HL-60 (cell line): Measurements from ENCODE around the gene PACSIN1.

Experiments used
- DNase-seq, 2 experiments: peaks; one replicate each; pipeline ENCODE4 v3.0.0-alpha.2; 2010 to 2020; ENCODE audit warnings: low read depth in 1 of 2, low spot score in 1 of 2
- H3K27ac ChIP-seq: fragments of 250-450 bp; sonication (Bioruptor Pico); replicated peaks from 2 replicates; pipeline ENCODE4 v1.5.1; 2020; ENCODE audit warnings: mild to moderate bottlenecking, moderate library complexity
- H3K27me3 ChIP-seq: fragments of 250-450 bp; sonication (Bioruptor Pico); 2 replicates; pipeline ENCODE4 v1.5.1; 2021; ENCODE audit warnings: mild to moderate bottlenecking, moderate library complexity; ENCODE audit not compliant: insufficient read depth, poor library complexity, severe bottlenecking
- H3K4me3 ChIP-seq: replicated peaks from 2 replicates; pipeline ENCODE4 v1.5.1; 2011; ENCODE audit warnings: mild to moderate bottlenecking, control low read depth, low read length; ENCODE audit not compliant: insufficient read depth
- GABPA ChIP-seq: IDR thresholded peaks from 2 replicates; pipeline ENCODE4 v1.6.1; 2012; ENCODE audit warnings: low read depth
- POLR2AphosphoS5 ChIP-seq: IDR thresholded peaks from 2 replicates; pipeline ENCODE4 v1.6.1; 2012; ENCODE audit warnings: low read depth
- REST ChIP-seq: IDR thresholded peaks from 2 replicates; pipeline ENCODE4 v1.6.1; 2012; ENCODE audit warnings: low read depth; ENCODE audit not compliant: insufficient replicate concordance
- SPI1 ChIP-seq: IDR thresholded peaks from 2 replicates; pipeline ENCODE4 v1.6.1; 2012; ENCODE audit warnings: low read depth, mild to moderate bottlenecking, borderline replicate concordance
- TF ChIP-seq, protein P1 (sequence below): IDR thresholded peaks from one replicate; pipeline ENCODE4 v1.5.1; 2011; ENCODE audit warnings: low read length, control low read depth, inconsistent platforms; ENCODE audit not compliant: insufficient read depth

Gene PACSIN1

DNA sequence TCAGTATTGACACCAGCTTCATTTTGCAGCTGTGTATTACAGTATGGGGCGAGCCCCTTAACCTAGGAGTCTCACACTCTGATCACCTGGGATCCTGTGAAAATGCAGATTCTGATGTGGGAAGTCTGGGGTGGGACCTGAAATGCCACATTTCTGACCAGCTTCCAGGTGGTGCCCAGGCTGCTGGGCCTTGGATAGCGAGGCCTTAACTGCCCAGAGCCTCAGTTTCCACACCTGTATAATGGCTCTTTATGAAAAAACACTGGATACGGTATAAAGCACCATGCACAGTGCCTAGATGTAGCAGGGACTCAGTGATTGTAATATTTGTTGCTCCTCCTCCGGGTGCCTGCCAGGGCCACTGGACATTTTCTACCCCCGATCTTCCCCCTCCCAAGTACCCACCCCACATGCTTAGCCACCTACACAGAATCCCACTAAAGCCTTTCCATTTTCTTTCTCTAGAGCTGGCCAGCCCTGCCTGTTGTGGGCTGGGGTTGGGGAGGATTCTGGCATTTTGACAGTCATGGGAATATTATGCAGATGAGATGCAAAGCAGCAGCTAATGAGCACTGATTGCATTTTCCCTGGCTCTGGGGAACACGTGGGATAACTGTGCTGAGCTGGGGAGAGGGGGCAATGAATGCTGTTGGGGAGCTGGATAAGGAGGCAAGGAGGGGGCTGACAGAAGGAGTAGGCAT lies 45.5 kb downstream of the PACSIN1 start:
- H3K27ac ChIP-seq: no peak overlapping the region
- H3K27me3 ChIP-seq: peaks cover 5% of the 10 kb centered on the region
- TF ChIP-seq SPI1 (no peak), GABPA (no peak), REST (no peak), POLR2AphosphoS5 (no peak)
- TF ChIP-seq, protein P1, sequence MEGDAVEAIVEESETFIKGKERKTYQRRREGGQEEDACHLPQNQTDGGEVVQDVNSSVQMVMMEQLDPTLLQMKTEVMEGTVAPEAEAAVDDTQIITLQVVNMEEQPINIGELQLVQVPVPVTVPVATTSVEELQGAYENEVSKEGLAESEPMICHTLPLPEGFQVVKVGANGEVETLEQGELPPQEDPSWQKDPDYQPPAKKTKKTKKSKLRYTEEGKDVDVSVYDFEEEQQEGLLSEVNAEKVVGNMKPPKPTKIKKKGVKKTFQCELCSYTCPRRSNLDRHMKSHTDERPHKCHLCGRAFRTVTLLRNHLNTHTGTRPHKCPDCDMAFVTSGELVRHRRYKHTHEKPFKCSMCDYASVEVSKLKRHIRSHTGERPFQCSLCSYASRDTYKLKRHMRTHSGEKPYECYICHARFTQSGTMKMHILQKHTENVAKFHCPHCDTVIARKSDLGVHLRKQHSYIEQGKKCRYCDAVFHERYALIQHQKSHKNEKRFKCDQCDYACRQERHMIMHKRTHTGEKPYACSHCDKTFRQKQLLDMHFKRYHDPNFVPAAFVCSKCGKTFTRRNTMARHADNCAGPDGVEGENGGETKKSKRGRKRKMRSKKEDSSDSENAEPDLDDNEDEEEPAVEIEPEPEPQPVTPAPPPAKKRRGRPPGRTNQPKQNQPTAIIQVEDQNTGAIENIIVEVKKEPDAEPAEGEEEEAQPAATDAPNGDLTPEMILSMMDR: no peak
- H3K4me3 ChIP-seq: no peak overlapping the region
- no peak for DNase-seq

- H3K27me3 ChIP-seq: peaks cover 5% of the 10 kb centered on the region
- no peak for DNase-seq
- no peak overlapping the region for H3K4me3 ChIP-seq
- TF ChIP-seq, protein P1: no peak
- TF ChIP-seq POLR2AphosphoS5: no peak
- TF ChIP-seq REST: no peak
- no peak for TF ChIP-seq GABPA
- no peak for TF ChIP-seq SPI1
- H3K27ac ChIP-seq: no peak overlapping the region
These were observed 46.2 kb downstream of the PACSIN1 start for GRCh38 chr6:34511915-34512737.

DNA sequence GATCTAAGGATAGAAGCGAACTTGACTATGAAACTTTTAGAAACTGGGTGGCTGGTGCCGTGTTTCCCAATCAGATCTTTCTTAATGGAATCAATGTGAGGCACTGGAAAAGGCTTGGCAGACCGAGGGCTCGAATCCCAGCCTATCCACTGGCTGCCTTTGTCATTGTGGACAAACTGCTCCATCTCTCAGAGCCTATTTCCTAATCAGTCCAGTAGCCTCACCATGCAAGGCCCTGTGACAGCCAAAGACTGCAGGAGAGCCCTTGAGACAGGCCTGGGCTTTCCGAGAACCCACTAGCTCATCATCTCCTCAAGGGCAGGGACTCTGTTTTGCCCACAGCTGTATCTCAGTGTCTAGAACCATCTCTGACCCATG lies 46.9 kb downstream of the PACSIN1 start:
- no peak for DNase-seq
- TF ChIP-seq REST (no peak), SPI1 (no peak), POLR2AphosphoS5 (no peak), GABPA (no peak)
- TF ChIP-seq, protein P1: no peak
- Histone ChIP-seq H3K27me3 (peaks cover 5% of the 10 kb centered on the region), H3K4me3 (no peak overlapping the region), H3K27ac (no peak overlapping the region)
